HG02981 (cell line): Measurements from ENCODE around the gene RASA4B.
A peak's percentile ranks its signal among the peaks of the same experiment; 100 is the strongest.
"Not testable (repeated sequence)": the region's sequence is repeated elsewhere in the genome, so short reads cannot be mapped to it uniquely, and the experiment has no call there.

Experiments used
- ATAC-seq: cut with Tn5 transposase; IDR thresholded peaks from one replicate; pipeline ENCODE4 v1.9.1; 2021; ENCODE audit warnings: mild to moderate bottlenecking, moderate library complexity; ENCODE audit not compliant: unreplicated experiment

RASA4B gene

DNA sequence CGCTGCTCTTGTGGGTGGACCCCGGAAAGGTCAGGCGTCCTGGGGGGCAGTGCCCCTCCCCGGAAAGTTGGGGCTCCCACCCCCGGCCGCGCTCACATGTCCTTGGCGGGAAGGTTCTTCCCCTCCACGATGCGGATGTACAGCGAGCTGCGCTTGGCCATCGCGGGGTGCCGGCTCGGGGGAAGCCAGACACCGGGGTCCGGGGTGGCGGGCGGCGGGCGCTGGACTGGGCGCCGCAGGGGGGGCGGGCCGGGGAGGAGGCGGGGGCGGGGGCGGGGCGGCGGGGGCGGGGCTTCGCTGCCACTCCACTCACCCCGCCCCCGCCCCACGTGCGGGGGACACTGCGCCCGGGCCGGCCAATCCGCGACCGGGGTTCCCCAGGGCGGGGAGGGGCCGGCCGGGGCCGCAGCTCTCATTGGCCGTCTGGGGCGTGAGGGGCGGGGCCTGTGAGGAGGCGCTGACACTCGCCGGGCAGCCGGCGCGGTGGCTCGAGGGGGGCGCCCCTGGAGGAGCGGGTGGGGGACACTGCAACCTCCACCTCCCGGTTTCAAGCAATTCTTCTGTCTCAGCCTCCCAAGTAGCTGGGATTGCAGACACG, at the start of gene RASA4B:
Gene RASA4B (minus strand): TSS at position 228 of the 598 bp plus-strand sequence. CDS start 67 bp downstream, at position 161.
- ATAC-seq: peak; percentile 81

DNA sequence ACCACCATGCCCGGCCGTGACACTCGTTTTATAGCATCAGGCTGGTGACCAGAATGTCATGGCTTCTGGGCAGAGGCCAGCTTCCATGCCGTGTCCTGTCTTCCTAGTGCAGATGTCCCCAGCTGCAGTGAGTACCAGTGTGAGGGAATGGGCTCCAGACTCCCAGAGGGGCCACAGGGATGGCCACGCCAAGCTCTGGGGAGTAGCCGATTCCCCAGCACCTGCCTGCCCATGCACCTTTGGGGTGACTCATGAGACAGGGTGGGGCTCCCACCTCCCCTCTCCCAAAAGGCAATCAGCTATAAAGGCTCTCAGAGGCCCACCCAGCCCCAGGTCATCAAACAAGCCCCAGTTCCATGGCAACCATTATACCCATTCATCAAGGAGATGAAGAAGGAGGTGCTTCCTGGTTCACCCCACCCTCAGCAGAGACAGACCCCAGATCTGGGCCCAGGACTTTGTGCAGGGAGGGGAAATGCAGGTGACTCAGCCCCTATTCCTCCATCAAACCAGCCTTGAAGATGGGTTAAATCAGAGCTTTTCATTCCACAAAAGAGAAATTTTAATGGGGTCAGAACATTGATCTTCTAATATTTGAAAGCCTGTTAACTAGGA, 33.3 kb upstream of the RASA4B start, which contains the start of gene SPDYE2:
Gene SPDYE2 (plus strand): TSS at position 419 of the 615 bp plus-strand sequence. CDS start 2,030 bp downstream, outside the sequence.
- ATAC-seq: not testable (repeated sequence)

DNA sequence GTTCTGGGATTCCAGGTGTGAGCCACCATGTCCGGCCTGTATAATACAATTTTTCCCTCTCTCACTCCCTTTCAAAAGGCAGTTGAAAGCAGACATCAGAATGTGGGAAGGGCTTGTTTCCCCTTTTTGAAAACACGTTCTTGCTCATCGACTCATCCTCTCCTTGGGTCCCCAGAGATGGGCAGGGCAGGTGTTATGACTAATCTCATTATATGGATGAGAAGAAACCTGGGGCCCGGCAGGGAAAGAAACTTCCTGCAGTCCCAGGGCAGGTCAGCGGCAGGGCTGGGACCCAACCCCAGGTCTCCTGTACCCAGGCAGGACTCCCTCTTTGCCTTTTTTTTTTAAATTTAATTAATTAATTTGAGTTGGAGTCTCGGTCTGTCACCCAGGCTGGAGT, 28.8 kb upstream of the RASA4B start:
- peak; percentile 65 for ATAC-seq

DNA sequence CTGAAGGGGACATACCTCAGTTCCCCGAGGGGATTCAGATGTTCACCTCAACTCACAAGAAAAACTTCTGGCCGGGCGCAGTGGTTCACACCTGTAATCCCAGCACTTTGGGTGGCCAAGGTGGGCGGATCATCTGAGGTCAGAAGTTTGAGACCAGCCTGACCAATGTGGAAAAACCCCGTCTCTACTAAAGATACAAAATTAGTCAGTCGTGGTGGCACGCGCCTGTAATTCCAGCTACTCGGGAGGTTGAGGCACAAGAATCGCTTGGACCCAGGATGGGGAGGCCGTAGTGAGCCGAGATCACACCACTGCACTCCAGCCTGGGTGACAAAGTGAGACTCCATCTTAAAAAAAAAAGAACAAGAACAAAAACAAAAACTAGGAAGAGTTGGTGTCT, 27.7 kb upstream of the RASA4B start:
- not testable (repeated sequence) for ATAC-seq

DNA sequence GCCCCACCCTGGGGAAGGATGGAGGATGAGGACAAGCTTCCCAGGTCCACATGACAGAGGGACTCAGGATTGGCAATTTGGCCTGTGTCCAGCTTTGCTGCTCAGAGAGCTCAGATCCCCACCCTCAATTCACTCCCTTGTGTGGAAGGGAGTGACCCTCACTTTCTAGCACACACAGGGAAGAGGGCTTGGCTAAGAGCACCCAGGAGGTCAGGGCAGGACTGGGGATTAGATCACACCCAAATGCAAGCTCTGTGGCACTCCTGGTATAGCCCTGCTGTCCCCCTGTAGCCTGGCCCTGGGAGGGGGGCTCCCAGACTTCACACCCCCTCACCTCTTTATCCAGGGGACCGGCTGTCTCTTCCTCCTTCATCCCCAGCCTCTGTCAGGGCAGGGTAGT, 26.8 kb upstream of the RASA4B start:
- not testable (repeated sequence) for ATAC-seq

DNA sequence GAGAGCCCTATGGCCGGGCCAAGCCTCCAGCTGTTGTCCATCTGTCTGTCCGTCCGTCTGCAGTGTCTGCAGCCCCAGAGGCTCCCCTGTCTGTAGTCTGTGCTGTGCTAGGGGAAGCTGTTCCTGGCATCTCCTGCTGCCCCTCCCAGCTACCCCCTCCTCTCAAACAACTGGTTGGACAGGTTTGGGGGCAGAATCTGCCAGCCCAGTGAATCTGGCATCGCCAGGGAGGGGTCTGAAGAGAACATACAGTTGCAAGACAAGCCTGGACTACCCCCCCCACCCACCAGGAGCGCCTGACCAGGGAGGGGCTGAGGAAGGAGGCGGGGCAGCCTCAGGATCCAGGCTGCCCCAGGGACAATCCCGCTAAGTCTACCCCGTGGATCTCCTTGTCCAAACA, 26.0 kb upstream of the RASA4B start, which contains the start of gene UPK3BL2:
Gene UPK3BL2 (minus strand): TSS at position 101 of the 400 bp plus-strand sequence. CDS start 60 bp downstream, at position 41.
- not testable (repeated sequence) for ATAC-seq

DNA sequence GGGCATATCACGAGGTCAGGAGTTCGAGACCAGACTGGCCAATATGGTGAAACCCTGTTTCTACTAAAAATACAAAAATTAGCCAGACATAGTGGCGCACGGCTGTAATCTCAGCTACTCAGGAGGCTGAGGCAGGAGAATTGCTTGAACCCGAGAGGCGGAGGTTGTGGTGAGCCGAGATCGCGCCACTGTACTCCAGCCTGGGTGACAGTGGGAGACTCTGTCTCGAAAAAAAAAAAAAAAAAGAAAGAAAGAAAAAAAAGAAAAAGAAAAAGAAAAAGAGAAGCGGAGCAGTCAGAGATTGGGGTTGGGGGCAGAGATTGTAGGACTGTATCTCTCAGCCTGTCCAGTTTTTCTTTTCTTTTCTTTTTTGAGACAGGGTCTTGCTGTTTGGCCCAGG, 25.2 kb upstream of the RASA4B start:
- not testable (repeated sequence) for ATAC-seq

DNA sequence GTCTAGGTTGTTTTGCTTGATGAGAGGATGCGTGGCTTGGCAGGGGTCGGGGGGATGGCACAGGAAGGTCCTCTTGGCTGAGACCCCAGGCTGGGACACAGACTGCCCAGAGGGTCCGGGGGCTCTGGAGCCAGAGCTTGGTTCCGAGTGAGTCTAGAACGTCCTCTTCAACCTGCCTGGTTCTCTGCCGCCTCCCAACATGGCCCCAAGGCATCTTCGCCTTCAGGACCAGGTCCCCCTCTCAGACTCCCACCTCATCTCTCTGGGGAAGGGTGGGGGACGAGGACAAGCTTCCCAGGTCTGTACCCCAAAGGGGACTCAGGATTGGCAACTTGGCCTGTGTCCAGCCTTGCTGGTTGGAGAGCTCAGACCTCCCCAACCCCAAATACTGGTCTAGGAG, 24.5 kb upstream of the RASA4B start:
- not testable (repeated sequence) for ATAC-seq

DNA sequence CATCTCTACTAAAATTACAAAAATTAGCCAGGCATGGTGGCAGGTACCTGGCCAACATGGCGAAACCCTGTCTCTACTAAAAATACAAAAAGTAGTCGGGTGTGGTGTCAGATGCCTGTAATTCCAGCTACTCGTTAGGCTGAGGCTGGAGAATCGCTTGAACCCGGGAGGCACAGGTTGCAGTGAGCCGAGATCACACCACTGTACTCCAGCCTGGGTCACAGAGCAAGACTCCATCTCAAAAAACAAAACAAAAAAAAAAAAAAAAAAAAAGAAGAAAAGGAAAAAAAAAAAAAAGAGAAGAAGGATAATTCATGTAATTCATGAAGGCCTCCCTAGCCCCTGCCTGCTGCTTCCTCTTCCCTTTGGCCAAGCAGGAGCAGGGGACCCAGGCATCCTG, 23.0 kb upstream of the RASA4B start:
- not testable (repeated sequence) for ATAC-seq

DNA sequence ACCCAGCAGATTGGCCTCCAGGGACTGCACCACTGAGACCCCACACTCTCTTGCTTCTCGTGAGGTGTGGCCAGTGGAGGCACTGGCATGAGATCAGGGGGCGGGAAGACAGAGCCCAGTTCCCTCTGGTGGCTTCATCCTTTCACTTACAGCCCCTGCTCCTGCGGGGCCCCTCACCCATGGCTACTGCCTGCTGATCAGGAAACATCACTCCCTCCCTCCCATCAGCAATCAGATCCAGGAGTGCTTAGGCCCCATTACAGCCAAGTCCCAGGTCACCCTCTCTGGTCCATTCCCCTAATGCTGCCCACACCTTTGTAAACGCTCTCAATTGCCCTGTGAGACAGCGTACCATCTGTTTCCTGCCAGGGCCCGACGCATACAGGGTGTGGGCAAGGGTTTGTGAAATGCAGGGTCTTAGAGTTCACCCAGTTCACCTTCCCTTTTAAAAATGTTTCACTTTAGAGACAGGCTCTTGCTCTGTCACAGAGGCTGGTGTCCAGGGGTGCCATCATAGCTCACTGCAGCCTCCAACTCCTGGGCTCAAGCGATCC, 17.6 kb upstream of the RASA4B start:
- not testable (repeated sequence) for ATAC-seq

DNA sequence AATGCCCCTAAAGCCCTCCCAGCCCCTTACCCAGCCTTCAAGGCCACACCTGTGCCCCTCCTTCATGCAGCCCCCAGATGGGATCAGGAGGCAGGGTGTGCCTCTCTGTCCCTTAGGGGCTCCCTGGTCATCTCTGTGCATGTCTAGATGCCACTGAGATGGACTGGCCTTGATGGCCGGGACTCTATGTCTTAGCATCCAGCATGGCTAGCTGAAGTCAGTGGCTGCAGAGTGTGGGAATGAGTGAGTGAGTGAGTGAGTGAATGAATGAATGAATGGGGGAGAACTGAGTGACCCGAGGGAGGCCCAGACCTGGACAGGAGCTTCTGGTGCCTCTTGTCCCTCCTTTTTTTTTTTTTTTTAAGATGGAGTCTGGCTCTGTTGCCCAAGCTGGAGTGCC, 14.6 kb upstream of the RASA4B start:
- ATAC-seq: not testable (repeated sequence)

DNA sequence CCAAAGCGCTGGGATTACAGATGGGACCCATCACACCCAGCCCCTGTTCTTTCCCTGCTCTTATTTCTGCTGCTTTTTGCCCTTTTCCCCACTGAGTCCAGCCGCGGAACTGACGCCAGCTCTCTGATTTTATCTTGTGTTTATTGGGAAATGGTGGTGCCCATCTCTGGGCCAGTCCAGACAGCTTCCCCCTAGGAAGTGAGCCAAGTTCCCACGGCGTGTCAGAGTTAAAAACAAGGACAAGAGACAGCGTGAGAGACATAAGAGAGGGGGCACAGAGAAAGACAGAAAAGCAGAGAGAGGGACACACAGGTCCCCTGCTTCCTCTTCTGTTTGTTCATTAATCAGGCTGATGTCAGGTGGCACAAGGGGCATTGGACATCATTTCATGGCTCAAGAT, 14.0 kb upstream of the RASA4B start:
- not testable (repeated sequence) for ATAC-seq

DNA sequence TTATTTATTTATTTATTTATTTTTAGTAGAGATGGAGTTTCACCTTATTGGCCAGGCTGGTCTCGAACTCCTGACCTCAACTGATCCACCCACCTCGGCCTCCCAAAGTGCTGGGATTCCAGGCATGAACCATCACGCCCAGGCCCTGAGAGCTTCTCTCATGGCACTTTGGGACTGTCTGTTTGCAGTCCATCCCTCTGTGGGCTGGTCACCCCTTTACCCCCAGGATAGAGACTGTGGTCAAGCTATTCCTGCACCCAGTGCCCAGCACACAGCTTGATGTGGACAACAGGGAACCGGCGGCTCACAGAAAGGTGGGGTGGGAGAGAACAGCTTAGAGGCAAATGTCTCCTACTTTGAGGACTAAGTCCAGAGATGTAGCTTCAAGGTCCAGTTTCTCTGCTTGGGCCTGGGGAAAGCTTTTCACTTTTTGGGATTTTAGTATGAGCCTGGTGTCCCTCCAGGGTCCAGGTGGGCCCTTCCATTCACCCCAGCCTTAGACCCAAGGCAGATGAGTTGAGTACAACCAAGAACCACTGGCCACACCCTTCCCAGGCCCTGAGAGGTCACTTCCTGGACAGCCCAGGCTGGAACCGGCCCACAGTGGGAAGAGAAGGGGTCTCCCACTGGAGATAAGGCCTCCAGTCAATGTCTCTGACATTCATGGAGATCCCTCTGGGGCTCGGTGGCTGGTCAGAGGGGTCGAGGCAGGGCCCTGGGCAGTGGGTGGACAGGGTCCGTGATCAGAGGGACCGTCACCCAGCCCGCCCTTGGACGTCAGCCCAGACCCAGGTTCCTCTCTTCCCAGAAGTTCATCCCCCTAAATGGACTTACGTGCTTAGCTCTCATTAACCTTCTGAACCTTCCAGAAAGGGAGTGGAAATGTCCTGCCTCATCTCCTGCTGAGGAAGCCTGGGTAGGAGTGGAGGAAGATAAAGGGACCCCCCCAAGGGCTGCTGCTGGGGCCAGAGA, 10.5 kb upstream of the RASA4B start:
- ATAC-seq: not testable (repeated sequence)

DNA sequence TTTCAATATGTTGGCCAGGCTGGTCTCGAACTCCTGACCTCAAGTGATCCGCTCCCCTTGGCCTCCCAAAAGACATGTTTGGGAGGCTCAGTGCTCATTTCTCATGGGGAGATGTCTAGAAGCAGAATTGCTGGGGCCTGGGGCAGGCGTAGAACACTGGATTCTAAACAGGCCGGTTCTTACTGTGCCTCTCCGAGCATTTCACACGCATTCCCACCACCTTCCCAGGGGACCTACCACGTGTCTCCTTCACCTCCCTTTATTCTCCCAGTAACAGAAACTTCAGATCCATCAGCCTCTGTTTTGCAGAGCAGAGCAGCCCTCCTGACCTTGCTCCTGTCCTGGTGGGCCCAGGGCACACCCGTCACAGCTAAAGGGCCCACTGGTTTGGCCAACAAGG, 9.6 kb upstream of the RASA4B start:
- ATAC-seq: not testable (repeated sequence)

DNA sequence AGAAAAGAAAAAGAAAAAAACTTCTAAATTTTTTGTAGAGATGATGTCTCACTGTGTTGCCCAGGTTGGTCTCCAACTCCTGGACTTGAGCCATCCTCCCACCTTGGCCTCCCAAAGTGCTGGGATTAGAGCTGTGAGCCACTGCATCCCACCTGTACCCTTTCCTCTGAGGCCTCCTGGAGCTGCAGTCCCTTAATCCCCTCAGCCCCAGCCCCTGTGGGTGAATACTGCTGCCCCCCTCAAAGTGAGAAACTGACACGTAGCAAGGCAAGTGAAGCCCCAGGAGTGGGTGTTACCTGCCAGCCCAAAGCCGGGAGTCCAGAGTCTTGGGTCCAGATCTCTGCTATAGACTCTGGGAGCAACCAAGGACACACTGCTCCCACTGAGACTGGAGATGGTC, 7.2 kb upstream of the RASA4B start:
- ATAC-seq: not testable (repeated sequence)

DNA sequence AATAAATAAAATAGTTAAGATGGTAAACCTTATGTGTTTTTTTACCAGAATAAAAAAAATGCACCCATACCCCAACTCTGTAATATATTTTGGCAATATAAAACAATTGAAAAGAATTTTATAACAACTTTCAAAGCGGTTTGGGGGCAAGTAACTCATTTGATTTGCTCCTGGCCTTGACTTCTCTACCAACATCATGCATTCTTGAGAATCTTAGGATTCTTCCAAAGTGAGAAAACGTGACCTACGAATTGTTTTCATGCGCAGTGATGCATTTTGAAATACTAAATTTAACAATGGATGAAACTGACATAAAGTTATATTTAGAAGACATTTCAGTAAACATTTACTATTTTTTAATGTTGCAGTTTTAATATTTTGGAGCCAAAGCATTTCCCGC, 3.2 kb upstream of the RASA4B start:
- ATAC-seq: not testable (repeated sequence)

DNA sequence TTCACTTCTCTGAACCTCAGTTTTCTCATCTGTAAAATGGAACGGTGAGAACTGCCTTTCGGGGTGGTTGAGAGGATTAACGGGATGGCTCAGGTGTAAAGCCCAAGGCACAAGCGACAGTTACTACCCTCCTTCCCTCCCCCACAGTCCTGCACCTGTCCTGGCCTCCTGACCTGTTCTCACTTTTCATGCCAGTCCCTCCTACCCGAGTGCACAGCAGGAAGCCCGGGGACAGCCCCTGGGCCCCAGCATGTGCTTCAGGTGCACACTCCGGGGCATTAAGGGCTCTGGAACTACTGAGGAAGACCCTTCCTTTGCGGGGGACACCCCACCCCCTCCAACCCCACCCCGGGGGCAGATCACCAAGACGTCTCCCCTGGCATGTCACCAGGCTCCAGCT, 626 bp downstream of the RASA4B start:
- ATAC-seq: not testable (repeated sequence)

DNA sequence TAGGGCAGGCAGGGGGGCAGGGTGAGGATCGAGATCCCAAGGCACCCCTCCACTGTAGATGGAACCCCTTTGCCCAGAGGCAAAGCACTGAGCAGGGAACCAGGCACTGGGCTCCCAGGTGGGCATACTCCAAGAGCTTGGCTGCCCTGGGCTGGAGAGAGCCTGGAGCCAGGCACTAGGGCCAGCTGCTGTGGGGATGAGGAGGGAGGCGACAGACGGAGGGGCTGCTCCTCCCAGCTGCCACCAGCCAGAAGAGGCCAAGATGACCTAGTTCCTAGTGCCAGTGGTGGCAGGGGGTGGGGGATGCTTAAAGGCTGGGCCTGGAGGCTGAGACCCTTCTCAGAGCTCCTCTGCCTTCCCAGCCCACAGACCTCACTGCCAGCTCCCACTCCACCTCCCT, 1.7 kb downstream of the RASA4B start:
- ATAC-seq: not testable (repeated sequence)

DNA sequence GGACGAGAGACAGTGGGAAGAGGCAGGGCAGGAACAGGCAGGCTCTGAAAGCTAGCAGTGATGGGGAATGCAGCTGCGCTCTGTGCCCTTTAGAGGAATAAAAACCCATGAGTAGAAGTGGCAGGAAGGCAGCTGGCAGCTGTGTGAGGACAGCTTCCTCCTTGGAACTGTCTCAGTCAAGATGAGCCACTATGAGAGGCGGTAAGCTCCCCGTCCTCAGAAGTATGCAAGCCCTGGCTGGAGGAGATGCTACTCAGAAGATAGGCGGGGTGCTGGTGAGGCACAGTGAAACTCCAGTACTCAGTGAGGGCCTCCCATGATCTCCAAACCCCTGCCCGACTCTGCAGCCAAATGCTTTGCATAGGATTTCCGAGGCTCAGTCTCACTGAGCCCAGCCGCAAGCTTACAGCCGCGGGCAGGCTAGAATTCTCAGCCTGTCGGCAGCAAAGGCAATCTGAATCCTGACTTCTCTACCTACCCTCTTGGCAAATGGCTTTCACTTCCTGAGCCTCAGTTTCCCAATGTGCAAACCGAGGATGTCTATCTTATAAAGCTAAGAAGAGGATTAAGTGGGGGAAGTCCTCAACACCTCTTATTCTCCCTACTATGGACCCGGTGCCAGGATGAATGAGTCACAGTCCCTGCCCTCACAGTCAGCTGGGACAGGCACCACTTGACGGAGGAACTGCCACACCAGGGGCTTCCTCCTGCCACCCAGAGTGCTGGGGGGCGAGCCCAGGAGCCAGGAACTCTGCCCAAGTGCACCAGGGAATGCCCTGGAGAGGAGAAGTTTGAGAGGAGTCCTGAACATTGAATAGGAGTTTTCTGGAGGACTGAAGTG, 2.5 kb downstream of the RASA4B start:
- peak; percentile 58 for ATAC-seq

DNA sequence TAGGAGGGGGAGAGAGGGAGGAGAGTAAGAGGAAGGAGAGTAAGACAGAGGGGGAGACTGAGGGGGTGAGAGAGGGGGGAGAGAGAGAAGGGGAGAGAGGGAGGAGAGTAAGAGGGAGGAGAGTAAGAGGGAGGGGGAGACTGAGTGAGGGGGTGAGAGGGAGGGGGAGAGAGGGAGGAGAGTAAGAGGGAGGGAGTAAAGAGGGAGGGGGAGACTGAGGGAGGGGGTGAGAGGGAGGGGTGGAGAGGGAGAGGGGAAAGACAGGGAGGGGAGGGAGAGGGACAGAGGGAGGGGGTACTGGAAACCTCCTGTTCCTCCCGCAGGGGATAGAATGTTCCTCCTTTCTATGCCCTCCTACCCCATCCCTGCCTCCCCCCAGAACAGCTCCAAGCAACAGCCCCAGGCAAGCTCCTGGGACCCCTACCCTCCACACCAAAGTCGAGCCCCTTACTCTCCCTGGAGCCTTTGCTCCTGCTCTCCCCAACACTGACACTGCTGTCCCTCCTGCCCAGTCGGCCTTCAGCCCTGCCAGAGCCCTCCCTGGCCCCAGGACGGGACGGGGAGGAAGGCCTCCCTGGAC, 4.8 kb downstream of the RASA4B start:
- not testable (repeated sequence) for ATAC-seq
